T-cell (primary cell): ENCODE results near the gene ADGRE2. TPM values are rescaled to one million over a fixed set of nuclear protein-coding genes. Genes with fewer than 3 reads are reported as not detected.

Source experiments
- ATAC-seq, 4 experiments: fragments of 200-7000 bp in 3 of 4; fragments of 150-1000 bp in 1 of 4; cut with Tn5 transposase; replicated peaks in 1 of 4; 1 replicate in 3 of 4; 2 replicates in 1 of 4; pipeline ENCODE4 v1.10.0; 2021; ENCODE audit warnings: moderate library complexity in 3 of 4, mild to moderate bottlenecking in 2 of 4, moderate number of reproducible peaks in 1 of 4
- CTCF ChIA-PET, 2 donors: fragments of 300-600 bp; sonication (Branson Sonifier 250); formaldehyde crosslinking; loops; one replicate each; lab custom pipeline; 2022; ENCODE audit warnings: antibody characterized with exemption in 2 of 2; lab: Charles Lee
- POLR2A ChIA-PET, 2 donors: fragments of 300-600 bp; sonication (Branson Sonifier 250); formaldehyde crosslinking; loops; one replicate each; lab custom pipeline; 2022; ENCODE audit warnings: antibody characterized with exemption in 2 of 2; lab: Charles Lee
- DNase-seq, 35 experiments: peaks; one replicate each; pipeline versions ENCODE4 v3.0.0 to v3.0.0-alpha.2; 2013 to 2023
- H3K27ac ChIP-seq: one replicate; pipeline ENCODE4 v1.5.1; 2013; ENCODE audit warnings: low read length
- H3K27me3 ChIP-seq, 2 experiments: replicated peaks in 1 of 2; 1 replicate in 1 of 2; 2 replicates in 1 of 2; pipeline versions ENCODE4 v1.6.1 to v1.7.0; 2013; ENCODE audit warnings: low read length in 1 of 2, mixed read lengths in 1 of 2; ENCODE audit not compliant: control insufficient read depth in 2 of 2, insufficient read depth in 2 of 2; ENCODE audit errors: extremely low read depth in 1 of 2
- H3K36me3 ChIP-seq, 2 donors: 1 replicate in 1 of 2; 2 replicates in 1 of 2; pipeline versions ENCODE4 v1.6.1 to v1.7.0; 2013; ENCODE audit warnings: low read length in 1 of 2; ENCODE audit not compliant: control insufficient read depth in 2 of 2, insufficient read depth in 1 of 2; ENCODE audit errors: extremely low read depth in 1 of 2
- H3K4me1 ChIP-seq, 2 experiments: 1 replicate in 1 of 2; 2 replicates in 1 of 2; pipeline versions ENCODE4 v1.6.1 to v1.7.0; 2013; ENCODE audit warnings: low read length in 2 of 2, mixed read lengths in 1 of 2; ENCODE audit not compliant: insufficient read depth in 2 of 2, control insufficient read depth in 1 of 2; ENCODE audit errors: extremely low read depth in 1 of 2
- H3K4me3 ChIP-seq, 2 donors: 1 replicate in 1 of 2; 2 replicates in 1 of 2; pipeline versions ENCODE4 v1.5.1 to v1.7.0; 2013; ENCODE audit warnings: mild to moderate bottlenecking in 2 of 2, low read length in 1 of 2, moderate library complexity in 1 of 2; ENCODE audit not compliant: control insufficient read depth in 1 of 2; ENCODE audit errors: extremely low read depth in 1 of 2
- H3K9me3 ChIP-seq: 2 replicates; pipeline ENCODE4 v1.7.0; 2013
- H3K27ac Mint-ChIP-seq, 2 donors: one replicate each; pipeline ENCODE4 v1.8.0; 2020 to 2021; ENCODE audit warnings: mild to moderate bottlenecking in 2 of 2, mixed read lengths in 2 of 2
- H3K27me3 Mint-ChIP-seq, 2 donors: one replicate each; pipeline ENCODE4 v1.8.0; 2021 to 2022; ENCODE audit warnings: mixed read lengths in 2 of 2
- H3K36me3 Mint-ChIP-seq: one replicate; pipeline ENCODE4 v1.8.0; 2021; ENCODE audit warnings: mixed read lengths
- H3K4me1 Mint-ChIP-seq, 3 donors: one replicate each; pipeline ENCODE4 v1.8.0; 2020 to 2022; ENCODE audit warnings: mixed read lengths in 3 of 3, mild to moderate bottlenecking in 1 of 3
- H3K4me3 Mint-ChIP-seq, 3 donors: one replicate each; pipeline ENCODE4 v1.8.0; 2020 to 2022; ENCODE audit warnings: mild to moderate bottlenecking in 3 of 3, mixed read lengths in 3 of 3, moderate library complexity in 3 of 3
- H3K9me3 Mint-ChIP-seq, 3 donors: one replicate each; pipeline ENCODE4 v1.8.0; 2020 to 2022; ENCODE audit warnings: mixed read lengths in 3 of 3
- WGBS: methylation state at CpG from one replicate; pipeline ENCODE4 v1.1.5; 2013; ENCODE audit warnings: missing lambda C conversion rate; ENCODE audit not compliant: insufficient coverage; 5-methylcytosine and 5-hydroxymethylcytosine counted together
- total RNA-seq, 35 experiments: library from RNA in 6 of 35; stranded (reverse) in 6 of 35; fragments of 120-200 nt in 1 of 35; gene quantifications; one replicate each; pipeline versions ENCODE4 v1.2.1 to v1.2.4 and lab custom pipeline; 2013 to 2026

Gene ADGRE2
- total RNA-seq, 5 donors from 2014 or later (not counting 1 experiment from before 2014, with no cell fraction given), result 0.62 to 5.4 (median 0.82) TPM

GRCh38 chr19:14699641-14700040, 78.7 kb downstream of the ADGRE2 start:
- no peaks in the 10 kb centered on the region for H3K9me3 Mint-ChIP-seq
- H3K27me3 ChIP-seq, result no peaks in the 10 kb centered on the region
- no peak overlapping the region for H3K4me3 Mint-ChIP-seq
- WGBS, result 82% methylated on average over 3 of the region's 8 CpGs
- H3K4me1 ChIP-seq, result no peaks in the 10 kb centered on the region
- POLR2A ChIA-PET, result no interaction called here
- H3K36me3 Mint-ChIP-seq, result peaks cover 73% of the 10 kb centered on the region
- DNase-seq, result no peak
- no peak for ATAC-seq
- CTCF ChIA-PET, result no interaction called here
- H3K4me1 Mint-ChIP-seq, result no peaks in the 10 kb centered on the region
- no peaks in the 10 kb centered on the region for H3K9me3 ChIP-seq
- no peaks in the 10 kb centered on the region for H3K27me3 Mint-ChIP-seq
- H3K27ac ChIP-seq, result no peak overlapping the region
- H3K4me3 ChIP-seq, result no peak overlapping the region
- H3K36me3 ChIP-seq, result peaks cover 24 to 74% of the 10 kb centered on the region in 2 donors
- no peak overlapping the region for H3K27ac Mint-ChIP-seq

- no peak overlapping the region for H3K27ac Mint-ChIP-seq
Measured at GRCh38 chr19:14695471-14695870, 82.9 kb downstream of the ADGRE2 start.

GRCh38 chr19:14694641-14695266, 83.6 kb downstream of the ADGRE2 start:
- H3K27me3 ChIP-seq, result no peaks in the 10 kb centered on the region
- peaks cover 7 to 40% of the 10 kb centered on the region in 2 donors for H3K36me3 ChIP-seq
- no peak for DNase-seq
- H3K9me3 ChIP-seq, result no peaks in the 10 kb centered on the region
- H3K4me3 ChIP-seq, result no peak overlapping the region
- no peak overlapping the region for H3K4me3 Mint-ChIP-seq
- no peaks in the 10 kb centered on the region for H3K27me3 Mint-ChIP-seq
- no peak overlapping the region for H3K27ac Mint-ChIP-seq
- ChIA-PET CTCF (no interaction called here), POLR2A (no interaction called here)
- no peak overlapping the region for H3K27ac ChIP-seq
- peaks cover 42% of the 10 kb centered on the region for H3K36me3 Mint-ChIP-seq
- ATAC-seq, result no peak
- H3K4me1 ChIP-seq, result peaks cover 4 to 9% of the 10 kb centered on the region in 2 experiments
- H3K9me3 Mint-ChIP-seq, result no peaks in the 10 kb centered on the region
- 96% methylated on average over 12 of the region's 13 CpGs for WGBS
- H3K4me1 Mint-ChIP-seq, result peaks cover 11 to 23% (median 17%) of the 10 kb centered on the region in 3 donors

More at GRCh38 chr19:14695471-14695870, 82.9 kb downstream of the ADGRE2 start:
- Histone ChIP-seq H3K27me3 (no peaks in the 10 kb centered on the region), H3K4me1 (peaks cover 2 to 5% of the 10 kb centered on the region in 2 experiments), H3K36me3 (peaks cover 10 to 48% of the 10 kb centered on the region in 2 donors), H3K4me3 (no peak overlapping the region), H3K27ac (no peak overlapping the region), H3K9me3 (no peaks in the 10 kb centered on the region)
- ChIA-PET CTCF (interaction anchor here in 1 of 2 donors (0.6 kb wide), 2 partner anchors 185 to 625 kb away, joined by 3 to 4 read pairs; no protein-coding TSS in a partner anchor), POLR2A (no interaction called here)
- no peaks in the 10 kb centered on the region for H3K27me3 Mint-ChIP-seq
- H3K9me3 Mint-ChIP-seq, result no peaks in the 10 kb centered on the region
- ATAC-seq (no peak), DNase-seq (no peak)
- H3K36me3 Mint-ChIP-seq, result peaks cover 49% of the 10 kb centered on the region
- no peak overlapping the region for H3K4me3 Mint-ChIP-seq
- peaks cover 6 to 18% (median 13%) of the 10 kb centered on the region in 3 donors for H3K4me1 Mint-ChIP-seq
- 100% methylated on average over 3 of the region's 5 CpGs for WGBS

GRCh38 chr19:14689598-14690503, 88.5 kb downstream of the ADGRE2 start, which contains the start of gene ZNF333:
Gene ZNF333 (plus strand): TSS chr19:14690048. CDS start chr19:14693492, 3,444 bp downstream.
- ChIA-PET CTCF (interaction anchor here in 1 of 2 donors (0.7 to 2.4 kb wide), 3 partner anchors 15 to 118 kb away, joined by 3 to 19 read pairs (median 5); partner anchors contain the start of gene NDUFB7), POLR2A (interaction anchor here (0.6 to 1.3 kb wide), 3 partner anchors 118 to 1422 kb away, joined by 3 read pairs; partner anchors contain the start of gene NDUFB7 (in 1 of the 2))
- peaks cover 4 to 13% of the 10 kb centered on the region in 2 experiments for H3K4me1 ChIP-seq
- no peaks in the 10 kb centered on the region for H3K9me3 Mint-ChIP-seq
- no peaks in the 10 kb centered on the region for H3K27me3 ChIP-seq
- no peaks in the 10 kb centered on the region for H3K9me3 ChIP-seq
- H3K27me3 Mint-ChIP-seq, result no peaks in the 10 kb centered on the region
- under 1% methylated on average over 46 of the region's 66 CpGs for WGBS
- H3K4me3 Mint-ChIP-seq, result peak within 1 kb of the TSS; percentile 83 to 94 (median 89)
- H3K36me3 Mint-ChIP-seq, result peaks cover 12% of the 10 kb centered on the region
- peak within 1 kb of the TSS; percentile 62 to 89 for H3K4me3 ChIP-seq
- peaks cover 16 to 31% (median 23%) of the 10 kb centered on the region in 3 donors for H3K4me1 Mint-ChIP-seq
- H3K36me3 ChIP-seq, result peaks cover 0 to 13% of the 10 kb centered on the region in 2 donors
- H3K27ac ChIP-seq, result peak within 1 kb of the TSS; percentile 96
- peak within 1 kb of the TSS; percentile 99 for H3K27ac Mint-ChIP-seq
- ATAC-seq (peak; percentile 89 to 95 (median 93)), DNase-seq (peak; percentile 86 to 98 (median 95))

- CTCF ChIA-PET, result interaction anchor here (0.7 to 4.1 kb wide), 6 partner anchors 9 to 130 kb away, joined by 3 to 56 read pairs (median 4); partner anchors contain the start of gene NDUFB7 (in 1 of the 2)
- Histone ChIP-seq H3K36me3 (no peaks in the 10 kb centered on the region), H3K27ac (no peak overlapping the region), H3K4me3 (no peak overlapping the region), H3K9me3 (no peaks in the 10 kb centered on the region), H3K27me3 (peaks cover 0 to 3% of the 10 kb centered on the region in 2 experiments), H3K4me1 (peaks cover 4 to 16% of the 10 kb centered on the region in 2 experiments)
- Mint-ChIP-seq H3K4me1 (peaks cover 16 to 27% (median 20%) of the 10 kb centered on the region in 3 donors), H3K9me3 (no peaks in the 10 kb centered on the region), H3K36me3 (no peaks in the 10 kb centered on the region), H3K27ac (no peak overlapping the region), H3K27me3 (peaks cover 0 to 4% of the 10 kb centered on the region in 2 donors), H3K4me3 (no peak overlapping the region)
- ATAC-seq (no peak), DNase-seq (peak in 7 of 35 experiments; percentile 7 to 43 (median 14))
- WGBS, result no CpG with 5 or more reads among the region's 3 CpGs
- POLR2A ChIA-PET, result interaction anchor here in 1 of 2 donors (0.6 kb wide), 1 partner anchor 27 kb away, joined by 3 read pairs; no protein-coding TSS in a partner anchor
Measured at GRCh38 chr19:14686411-14686810, 91.9 kb downstream of the ADGRE2 start.
